Measurements from ENCODE around the gene BICC1. TPM values are rescaled to one million over a fixed set of nuclear protein-coding genes. Genes with fewer than 3 reads are reported as not detected.

BICC1 gene
- total RNA-seq, 4 donors from 2014 or later = 28.8 to 39.0 (median 30.5) TPM

- H3K9me3 ChIP-seq = no peaks in the 10 kb centered on the region
- WGBS, 2 donors = 39 to 66% methylated on average over 2 of the region's 2 CpGs
- TF ChIP-seq CTCF (IDR thresholded peaks at IDR 0.05) (no peak), EP300 (IDR thresholded peaks at IDR 0.05) (no peak), POLR2A (IDR thresholded peaks at IDR 0.05) (no peak)
- DNase-seq (ENCODE audit: low spot score in 2 of 2) = no peak
- H3K27ac ChIP-seq = peak overlapping the region in 2 of 4 donors; percentile 57 to 60
- H3K36me3 ChIP-seq = no peaks in the 10 kb centered on the region
- no peaks in the 10 kb centered on the region for H3K27me3 ChIP-seq
- H3K4me1 ChIP-seq = peaks cover 0 to 49% (median 10%) of the 10 kb centered on the region in 4 donors
- no peak overlapping the region for H3K4me3 ChIP-seq
Measured at GRCh38 chr10:58641708-58642107, 129.0 kb downstream of the BICC1 start.

- Histone ChIP-seq H3K4me3 (no peak overlapping the region), H3K27ac (peak overlapping the region in 2 of 4 donors; percentile 57 to 60), H3K36me3 (no peaks in the 10 kb centered on the region), H3K27me3 (no peaks in the 10 kb centered on the region), H3K4me1 (peaks cover 0 to 46% (median 10%) of the 10 kb centered on the region in 4 donors), H3K9me3 (no peaks in the 10 kb centered on the region)
- DNase-seq (ENCODE audit: low spot score in 2 of 2) = no peak
- TF ChIP-seq POLR2A (IDR thresholded peaks at IDR 0.05) = no peak
- WGBS, 2 donors = 71 to 77% methylated on average over 3 of the region's 3 CpGs
Measured at GRCh38 chr10:58642283-58642682, 129.6 kb downstream of the BICC1 start.

DNA sequence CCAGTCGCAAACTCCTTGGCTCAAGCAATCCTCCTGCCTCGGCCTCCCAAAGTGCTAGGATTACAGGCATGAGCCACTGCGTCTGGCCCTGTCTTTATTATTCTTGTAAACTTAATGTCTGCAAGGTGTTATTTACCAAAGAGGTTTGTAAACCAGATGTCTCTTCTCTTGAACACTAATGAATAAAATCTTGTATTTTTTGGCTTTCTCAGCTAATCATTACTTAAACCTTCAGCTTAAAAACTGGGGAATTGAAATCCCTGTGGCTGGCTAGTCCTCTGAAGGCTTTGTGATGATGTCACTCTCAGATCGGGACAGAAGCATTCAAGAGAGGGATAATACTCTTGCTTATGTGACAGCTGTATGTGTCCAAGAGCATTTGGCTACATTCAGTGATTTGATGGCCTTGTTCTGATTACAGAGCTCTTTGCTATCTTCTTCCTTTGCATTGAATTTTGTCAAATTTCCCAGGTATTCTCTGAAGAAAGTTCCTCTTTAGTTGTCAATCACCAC lies 130.3 kb downstream of the BICC1 start:
- WGBS, 2 donors = 46 to 48% methylated on average over 4 of the region's 4 CpGs
- no peak for DNase-seq (ENCODE audit: low spot score in 2 of 2)
- no peak overlapping the region for H3K4me3 ChIP-seq
- peak overlapping the region in 1 of 4 donors; percentile 60 for H3K27ac ChIP-seq
- no peak for TF ChIP-seq POLR2A (IDR thresholded peaks at IDR 0.05)
- TF ChIP-seq CTCF (IDR thresholded peaks at IDR 0.05) = no peak
- no peak for TF ChIP-seq EP300 (IDR thresholded peaks at IDR 0.05)
- H3K4me1 ChIP-seq = peaks cover 0 to 45% (median 7%) of the 10 kb centered on the region in 4 donors
- H3K27me3 ChIP-seq = no peaks in the 10 kb centered on the region
- no peaks in the 10 kb centered on the region for H3K9me3 ChIP-seq
- H3K36me3 ChIP-seq = no peaks in the 10 kb centered on the region

- Histone ChIP-seq H3K27me3 (no peaks in the 10 kb centered on the region), H3K27ac (peak overlapping the region in 2 of 4 donors; percentile 15 to 26), H3K36me3 (no peaks in the 10 kb centered on the region), H3K9me3 (no peaks in the 10 kb centered on the region), H3K4me1 (peaks cover 0 to 38% (median 3%) of the 10 kb centered on the region in 4 donors), H3K4me3 (no peak overlapping the region)
- no peak for DNase-seq (ENCODE audit: low spot score in 2 of 2)
- 75 to 80% methylated on average over 8 of the region's 8 CpGs for WGBS, 2 donors
- TF ChIP-seq CTCF (IDR thresholded peaks at IDR 0.05) (no peak), EP300 (IDR thresholded peaks at IDR 0.05) (no peak), POLR2A (IDR thresholded peaks at IDR 0.05) (no peak)
Measured at GRCh38 chr10:58644311-58644710, 131.6 kb downstream of the BICC1 start.

GRCh38 chr10:58645416-58646146 lies 132.9 kb downstream of the BICC1 start:
- H3K9me3 ChIP-seq = no peaks in the 10 kb centered on the region
- TF ChIP-seq POLR2A (IDR thresholded peaks at IDR 0.05) (no peak), CTCF (IDR thresholded peaks at IDR 0.05) (no peak), EP300 (IDR thresholded peaks at IDR 0.05) (no peak)
- H3K36me3 ChIP-seq = no peaks in the 10 kb centered on the region
- peaks cover 0 to 36% (median 5%) of the 10 kb centered on the region in 4 donors for H3K4me1 ChIP-seq
- no peak for DNase-seq (ENCODE audit: low spot score in 2 of 2)
- H3K4me3 ChIP-seq = no peak overlapping the region
- H3K27me3 ChIP-seq = no peaks in the 10 kb centered on the region
- WGBS, 2 donors = 39 to 47% methylated on average over 8 of the region's 8 CpGs
- H3K27ac ChIP-seq = peak overlapping the region in 1 of 4 donors; percentile 14
